ENCODE results near the gene LMCD1. TPM values are rescaled to one million over a fixed set of nuclear protein-coding genes. Genes with fewer than 3 reads are reported as not detected.

The LMCD1 gene
- total and polyA plus RNA-seq, 2 of the 4 experiments (the other 2 are of a cell fraction), result 50.0 to 53.8 TPM

GRCh38 chr3:8623741-8624140 lies 122.1 kb downstream of the LMCD1 start (continued):
- TF ChIP-seq RAD21 (IDR thresholded peaks at IDR 0.05; ENCODE audit: low read length), result no peak
- no peak for TF ChIP-seq MAZ (IDR thresholded peaks at IDR 0.05; ENCODE audit: borderline replicate concordance, low read depth, low read length)
- TF ChIP-seq BHLHE40 (IDR thresholded peaks at IDR 0.05; ENCODE audit: low read depth, low read length), result no peak
- no peak for TF ChIP-seq ELK1 (IDR thresholded peaks at IDR 0.05; ENCODE audit: borderline replicate concordance, low read depth, low read length)
- no peak for TF ChIP-seq SMC3 (IDR thresholded peaks at IDR 0.05; ENCODE audit: low read depth, low read length)
- no peak for TF ChIP-seq RFX5 (IDR thresholded peaks at IDR 0.05; ENCODE audit: low read depth, low read length)

Other genes with a start within 250 kb of the LMCD1 start
- gene SSUH2, start 143.0 kb downstream of the LMCD1 start, total RNA-seq (2012; rRNA removed), result under 0.01 TPM in 1 of 2 replicates, not detected in the other
- gene SSUH2, start 143.0 kb downstream of the LMCD1 start, polyA plus RNA-seq (2012; rRNA removed), result 0.10 TPM in 2 replicates
- gene CAV3, start 232.0 kb downstream of the LMCD1 start, total RNA-seq (2012; rRNA removed), result 0.28 and 0.36 TPM in 2 replicates
- gene CAV3, start 232.0 kb downstream of the LMCD1 start, polyA plus RNA-seq (2012; rRNA removed), result 0.17 TPM in 1 of 2 replicates, not detected in the other

Data from IMR-90 (cell line).